Bone marrow (tissue), 2 donors: Measurements from ENCODE around the gene PRG3.
A peak's percentile ranks its signal among the peaks of the same experiment; 100 is the strongest.
"Not testable (repeated sequence)": the region's sequence is repeated elsewhere in the genome, so short reads cannot be mapped to it uniquely, and the experiment has no call there.

Experiments
- DNase-seq, 2 donors: peaks; one replicate each; lab custom pipeline; 2025; lab: John Stamatoyannopoulos, UW

PRG3 gene

GRCh38 chr11:57408771-57409170, 27.8 kb upstream of the PRG3 start:
- no peak for DNase-seq

- DNase-seq, result no peak
These were observed 27.1 kb upstream of the PRG3 start for GRCh38 chr11:57407941-57408475.

- no peak for DNase-seq
These were observed 26.3 kb upstream of the PRG3 start for GRCh38 chr11:57407010-57407920.

- DNase-seq, result peak in 1 of 2 donors; percentile 96
These were observed 25.5 kb upstream of the PRG3 start for GRCh38 chr11:57406337-57406904.

- peak in 1 of 2 donors; percentile 7 for DNase-seq
These were observed 24.4 kb upstream of the PRG3 start for GRCh38 chr11:57405271-57405860.

- no peak for DNase-seq
These were observed 22.8 kb upstream of the PRG3 start for GRCh38 chr11:57403802-57404147.

DNA sequence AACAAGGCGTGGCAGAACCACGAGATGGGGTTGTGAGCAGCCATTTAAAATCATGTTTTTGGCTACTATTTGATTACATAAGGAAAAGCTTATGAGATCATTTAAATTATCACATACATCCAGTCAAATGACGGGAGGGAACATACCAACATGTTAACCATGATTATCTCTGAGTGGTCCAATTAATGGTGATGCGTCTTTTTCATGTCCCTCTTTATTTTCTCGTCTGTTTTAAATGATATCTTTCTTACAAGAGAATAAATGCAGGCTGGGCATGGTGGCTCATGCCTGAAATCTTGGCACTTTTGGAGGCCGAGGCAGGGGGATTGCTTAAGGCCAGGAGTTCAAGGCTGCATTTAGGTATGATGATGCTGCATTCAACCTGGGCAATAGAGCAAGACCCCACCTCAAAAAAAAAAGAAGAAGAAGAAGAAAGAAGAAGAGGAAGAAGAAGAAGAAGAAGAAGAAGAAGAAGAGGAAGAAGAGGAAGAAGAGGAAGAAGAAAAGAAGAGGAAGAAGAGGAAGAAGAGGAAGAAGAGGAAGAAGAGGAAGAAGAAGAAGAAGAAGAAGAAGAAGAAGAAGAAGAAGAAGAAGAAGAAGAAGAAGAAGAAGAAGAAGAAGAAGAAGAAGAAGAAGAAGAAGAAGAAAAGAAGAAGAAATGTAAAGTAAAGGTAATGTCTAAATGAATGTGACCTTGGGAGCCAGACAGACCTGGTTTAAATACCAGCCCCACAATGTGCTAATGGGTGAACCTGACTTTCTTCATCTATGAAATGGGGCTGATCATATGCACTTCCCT, 22.3 kb upstream of the PRG3 start:
- not testable (repeated sequence) for DNase-seq

- no peak for DNase-seq
These were observed 21.4 kb upstream of the PRG3 start for GRCh38 chr11:57402188-57403002.

- DNase-seq, result no peak
These were observed 19.1 kb upstream of the PRG3 start for GRCh38 chr11:57399972-57400578.

DNA sequence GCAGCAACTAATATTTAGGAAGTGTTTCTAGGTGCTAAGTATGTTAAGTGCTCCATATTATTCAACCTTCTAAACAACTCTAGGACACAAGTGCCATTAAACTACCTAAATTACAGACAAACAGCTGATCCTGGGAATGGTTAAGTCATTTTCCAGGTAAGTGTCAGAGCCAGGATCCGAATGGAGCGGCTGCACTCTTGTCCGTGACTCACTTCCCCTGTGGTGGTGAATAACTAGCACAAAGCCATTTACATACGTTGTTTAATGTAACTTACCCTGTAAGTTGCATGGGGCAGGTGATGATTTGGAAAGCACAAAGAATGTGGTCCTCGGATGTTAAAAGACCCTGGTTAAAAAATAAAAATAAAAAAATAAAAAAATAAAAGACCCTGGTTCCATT, 18.3 kb upstream of the PRG3 start:
- no peak for DNase-seq

DNA sequence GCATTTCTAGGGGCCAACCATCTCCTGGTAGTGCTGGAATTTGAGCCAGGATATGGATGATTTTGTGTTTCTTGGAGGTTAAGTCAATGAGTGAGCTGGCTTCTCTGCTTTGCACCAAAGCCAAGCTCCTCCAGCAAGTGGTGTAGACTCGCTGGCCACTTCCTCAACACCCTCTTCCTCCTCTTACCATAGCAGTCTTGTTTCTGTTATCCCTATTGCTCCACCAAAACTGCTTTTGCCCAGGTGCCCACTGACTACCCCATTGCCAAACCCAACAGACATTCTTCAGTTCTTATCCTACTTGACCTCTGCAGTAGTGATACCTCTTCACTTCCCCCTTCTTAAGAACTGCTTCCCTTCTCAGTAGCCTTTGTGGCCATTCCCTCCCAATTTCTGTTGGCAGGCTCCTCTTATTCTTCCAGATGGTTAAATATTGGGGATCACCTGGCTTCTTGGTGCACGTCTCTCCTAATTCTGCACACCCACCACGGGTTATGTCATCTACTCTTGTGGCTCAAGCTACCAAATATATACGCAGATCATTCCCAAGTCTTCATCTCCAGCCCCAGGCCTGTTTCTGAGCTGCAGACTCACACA, 16.5 kb upstream of the PRG3 start:
- no peak for DNase-seq

GRCh38 chr11:57396744-57397143, 15.8 kb upstream of the PRG3 start:
- DNase-seq, result no peak

GRCh38 chr11:57395905-57396623, 15.1 kb upstream of the PRG3 start:
- no peak for DNase-seq

GRCh38 chr11:57394203-57394965, 13.4 kb upstream of the PRG3 start:
- no peak for DNase-seq

GRCh38 chr11:57392763-57393105, 11.8 kb upstream of the PRG3 start:
- no peak for DNase-seq

DNA sequence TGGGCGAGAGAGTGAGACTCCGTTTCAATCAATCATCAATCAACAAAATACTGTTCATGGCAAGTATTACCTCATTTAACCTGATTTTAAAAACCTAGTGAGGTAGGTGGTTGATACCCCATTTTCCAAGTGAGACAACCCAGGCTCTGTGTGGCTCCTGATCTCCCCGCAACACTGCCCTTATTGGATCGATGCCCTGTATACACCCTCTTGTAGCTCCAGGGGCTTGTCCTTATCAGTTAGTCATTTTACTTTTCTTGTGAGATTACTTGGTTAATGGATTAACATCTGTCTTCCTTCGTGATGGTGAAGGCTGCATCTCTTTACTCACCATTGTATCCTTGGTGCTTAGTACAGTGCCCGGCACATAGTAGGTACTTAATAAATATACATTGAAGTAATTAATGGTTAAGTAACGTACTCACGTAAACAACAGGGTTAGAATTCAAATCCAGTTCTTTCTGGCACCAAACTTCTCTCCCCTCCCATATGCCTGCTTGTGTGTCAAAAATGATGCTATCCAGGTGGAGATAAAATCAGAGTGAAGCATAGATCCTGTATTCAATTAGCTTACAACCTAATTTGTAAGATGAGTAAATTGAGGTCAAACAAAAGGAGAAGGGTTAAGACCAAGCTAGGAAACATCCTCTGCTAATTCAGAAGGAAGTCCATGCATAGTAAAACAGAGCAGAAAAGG, 11.3 kb upstream of the PRG3 start:
- DNase-seq, result no peak

DNA sequence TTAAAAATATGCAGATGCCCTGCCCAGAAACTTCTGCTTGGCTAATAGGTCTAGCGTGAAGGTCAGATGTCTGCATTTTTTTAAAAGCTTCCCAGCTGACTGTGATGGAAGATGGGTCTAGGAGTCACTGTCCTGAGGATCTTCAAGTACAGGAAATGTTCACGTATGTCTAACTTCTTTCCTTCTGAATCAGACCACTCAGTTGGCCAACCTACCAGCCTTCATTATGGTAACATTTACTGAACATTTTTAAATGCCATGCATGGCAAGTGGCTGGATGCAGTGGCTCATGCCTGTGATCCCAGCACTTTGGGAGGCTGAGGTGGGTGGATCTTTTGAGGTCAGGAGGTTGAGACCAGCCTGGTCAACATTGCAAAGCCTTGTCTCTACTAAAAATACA, 10.6 kb upstream of the PRG3 start:
- no peak for DNase-seq

GRCh38 chr11:57391111-57391510, 10.2 kb upstream of the PRG3 start:
- no peak for DNase-seq

DNA sequence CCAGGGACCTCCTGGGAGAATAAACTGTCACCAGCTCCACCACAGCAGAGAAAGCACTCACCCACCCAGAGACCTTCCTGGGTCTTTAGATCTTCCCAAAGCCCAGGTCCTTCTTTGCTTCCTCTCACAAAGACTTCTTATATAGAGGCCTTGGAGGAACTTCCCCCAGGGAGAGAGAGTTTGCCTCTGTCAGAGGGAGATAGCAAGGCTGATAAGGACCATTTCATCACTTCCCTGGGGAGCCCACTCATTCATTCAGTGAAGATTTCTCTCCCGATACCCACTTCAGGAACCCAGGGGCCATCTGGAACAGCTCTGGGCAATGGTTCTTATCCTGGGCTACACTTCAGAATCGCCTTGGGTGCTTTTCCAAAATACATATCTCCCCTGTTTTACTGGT, 9.6 kb upstream of the PRG3 start, which contains the start of gene PRG2:
Gene PRG2, minus strand, starts transcription at position 116 of the 400 bp plus-strand sequence. CDS start 706 bp downstream, outside the sequence.
- DNase-seq, result no peak
